OCI-LY1 (cell line): ENCODE measurements around the gene SYCN.
"Not testable (repeated sequence)": the region's sequence is repeated elsewhere in the genome, so short reads cannot be mapped to it uniquely, and the experiment has no call there.

Source experiments
- H2AFZ ChIP-seq: fragments of 200-600 bp; sonication (generic), shearing (Covaris generic); 2 replicates; pipeline ENCODE4 v1.6.0; 2014; ENCODE audit warnings: antibody characterized with exemption, mild to moderate bottlenecking, low read length
- H3F3A ChIP-seq: fragments of 200-600 bp; sonication (generic), shearing (Covaris generic); 2 replicates; pipeline ENCODE4 v1.6.0; 2014; ENCODE audit warnings: mild to moderate bottlenecking, antibody characterized with exemption, low read length, moderate library complexity; ENCODE audit not compliant: insufficient read depth
- H3K27ac ChIP-seq: fragments of 200-600 bp; sonication (generic); 2 replicates; pipeline ENCODE4 v1.5.1; 2014; ENCODE audit warnings: low read length, mixed run types, mild to moderate bottlenecking, low read depth; ENCODE audit not compliant: poor library complexity, severe bottlenecking
- H3K27me3 ChIP-seq: fragments of 200-600 bp; sonication (generic); 2 replicates; pipeline ENCODE4 v1.6.0; 2014; ENCODE audit warnings: antibody characterized with exemption, mild to moderate bottlenecking, low read length, moderate library complexity; ENCODE audit not compliant: insufficient read depth
- H3K36me3 ChIP-seq: fragments of 200-600 bp; sonication (generic); 2 replicates; pipeline ENCODE4 v1.6.1; 2014; ENCODE audit warnings: mild to moderate bottlenecking, antibody characterized with exemption, low read length, moderate library complexity, mixed read lengths; ENCODE audit not compliant: insufficient read depth
- H3K4me1 ChIP-seq: fragments of 200-600 bp; sonication (generic); 2 replicates; pipeline ENCODE4 v1.5.1; 2014; ENCODE audit warnings: mild to moderate bottlenecking, low read length, moderate library complexity; ENCODE audit not compliant: insufficient read depth, severe bottlenecking
- H3K4me2 ChIP-seq: fragments of 200-600 bp; sonication (generic), shearing (Covaris generic); 2 replicates; pipeline ENCODE4 v1.6.1; 2014; ENCODE audit warnings: low read length
- H3K4me3 ChIP-seq: fragments of 200-600 bp; sonication (generic); 2 replicates; pipeline ENCODE4 v1.5.1; 2014; ENCODE audit warnings: low read length, low read depth, mild to moderate bottlenecking, mixed read lengths; ENCODE audit not compliant: poor library complexity, severe bottlenecking
- H3K79me2 ChIP-seq: fragments of 200-600 bp; shearing (Covaris generic); 2 replicates; pipeline ENCODE4 v1.6.1; 2016; ENCODE audit warnings: mixed run types, low read length, mixed read lengths; ENCODE audit not compliant: insufficient read depth
- H3K9ac ChIP-seq: fragments of 200-600 bp; sonication (generic), shearing (Covaris generic); 2 replicates; pipeline ENCODE4 v1.6.1; 2014; ENCODE audit warnings: mild to moderate bottlenecking, low read length, mixed read lengths
- H3K9me2 ChIP-seq: fragments of 200-600 bp; sonication (generic), shearing (Covaris generic); 2 replicates; pipeline ENCODE4 v1.6.1; 2014; ENCODE audit warnings: low read depth, mild to moderate bottlenecking, low read length, mixed read lengths
- H3K9me3 ChIP-seq: fragments of 200-600 bp; shearing (Covaris generic); 2 replicates; pipeline ENCODE4 v1.6.1; 2014; ENCODE audit warnings: low read length, mixed read lengths
- H4K20me1 ChIP-seq: fragments of 200-600 bp; sonication (generic), shearing (Covaris generic); 2 replicates; pipeline ENCODE4 v1.6.0; 2016; ENCODE audit warnings: mild to moderate bottlenecking, low read length; ENCODE audit not compliant: insufficient read depth
- EZH2 ChIP-seq: fragments of 200-600 bp; sonication (generic), shearing (Covaris generic); IDR thresholded peaks from 2 replicates; pipeline ENCODE4 v1.8.0; 2017; ENCODE audit warnings: borderline replicate concordance, mixed run types, mild to moderate bottlenecking, antibody characterized with exemption, low read length, moderate library complexity, mixed read lengths
- TF ChIP-seq, protein P1 (sequence below): fragments of 200-600 bp; sonication (generic), shearing (Covaris generic); IDR thresholded peaks from 2 replicates; pipeline ENCODE4 v1.5.1; 2017; ENCODE audit warnings: mild to moderate bottlenecking, antibody characterized with exemption, low read length, moderate library complexity, mixed read lengths

Gene SYCN

DNA sequence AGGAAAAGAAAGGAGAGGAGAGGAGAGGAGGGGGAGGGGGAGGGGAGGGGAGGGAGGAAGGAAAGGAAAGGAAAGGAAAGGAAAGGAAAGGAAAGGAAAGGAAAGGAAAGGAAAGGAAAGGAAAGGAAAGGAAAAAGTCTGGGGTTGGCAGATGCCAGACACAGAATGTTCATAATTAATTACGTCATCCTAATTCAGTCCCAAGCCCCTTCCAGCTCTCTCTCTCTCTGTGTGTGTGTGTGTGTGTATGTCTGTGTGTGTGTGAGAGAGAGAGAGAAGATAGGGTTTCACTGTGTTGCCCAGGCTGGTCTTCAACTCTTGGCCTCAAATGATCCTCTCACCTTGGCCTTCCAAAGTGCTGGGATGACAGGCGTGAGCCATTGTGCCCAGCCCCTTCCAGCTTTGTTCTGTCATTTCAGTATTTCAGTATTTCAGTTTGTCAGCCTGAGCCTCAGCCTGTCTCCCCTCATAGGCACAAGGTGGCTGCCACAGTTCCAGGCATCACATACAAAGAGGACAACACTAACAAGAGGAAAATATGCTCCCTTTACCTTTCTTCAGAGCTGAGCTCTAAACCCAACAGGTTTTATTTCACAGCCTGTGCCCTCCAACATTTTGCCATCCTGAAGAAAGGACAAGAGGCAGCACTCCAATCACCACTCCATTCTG, 26.2 kb upstream of the SYCN start:
- Histone ChIP-seq H2AFZ (no peak overlapping the region), H3K36me3 (no peaks in the 10 kb centered on the region), H3K79me2 (no peaks in the 10 kb centered on the region), H3K27ac (no peak overlapping the region), H3K9me2 (no peaks in the 10 kb centered on the region), H4K20me1 (no peaks in the 10 kb centered on the region), H3K9me3 (no peaks in the 10 kb centered on the region), H3F3A (no peaks in the 10 kb centered on the region), H3K4me2 (no peak overlapping the region), H3K27me3 (no peaks in the 10 kb centered on the region), H3K4me1 (no peaks in the 10 kb centered on the region), H3K4me3 (no peak overlapping the region), H3K9ac (no peak overlapping the region)
- TF ChIP-seq, protein P1, sequence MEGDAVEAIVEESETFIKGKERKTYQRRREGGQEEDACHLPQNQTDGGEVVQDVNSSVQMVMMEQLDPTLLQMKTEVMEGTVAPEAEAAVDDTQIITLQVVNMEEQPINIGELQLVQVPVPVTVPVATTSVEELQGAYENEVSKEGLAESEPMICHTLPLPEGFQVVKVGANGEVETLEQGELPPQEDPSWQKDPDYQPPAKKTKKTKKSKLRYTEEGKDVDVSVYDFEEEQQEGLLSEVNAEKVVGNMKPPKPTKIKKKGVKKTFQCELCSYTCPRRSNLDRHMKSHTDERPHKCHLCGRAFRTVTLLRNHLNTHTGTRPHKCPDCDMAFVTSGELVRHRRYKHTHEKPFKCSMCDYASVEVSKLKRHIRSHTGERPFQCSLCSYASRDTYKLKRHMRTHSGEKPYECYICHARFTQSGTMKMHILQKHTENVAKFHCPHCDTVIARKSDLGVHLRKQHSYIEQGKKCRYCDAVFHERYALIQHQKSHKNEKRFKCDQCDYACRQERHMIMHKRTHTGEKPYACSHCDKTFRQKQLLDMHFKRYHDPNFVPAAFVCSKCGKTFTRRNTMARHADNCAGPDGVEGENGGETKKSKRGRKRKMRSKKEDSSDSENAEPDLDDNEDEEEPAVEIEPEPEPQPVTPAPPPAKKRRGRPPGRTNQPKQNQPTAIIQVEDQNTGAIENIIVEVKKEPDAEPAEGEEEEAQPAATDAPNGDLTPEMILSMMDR: no peak
- TF ChIP-seq EZH2: no peak

DNA sequence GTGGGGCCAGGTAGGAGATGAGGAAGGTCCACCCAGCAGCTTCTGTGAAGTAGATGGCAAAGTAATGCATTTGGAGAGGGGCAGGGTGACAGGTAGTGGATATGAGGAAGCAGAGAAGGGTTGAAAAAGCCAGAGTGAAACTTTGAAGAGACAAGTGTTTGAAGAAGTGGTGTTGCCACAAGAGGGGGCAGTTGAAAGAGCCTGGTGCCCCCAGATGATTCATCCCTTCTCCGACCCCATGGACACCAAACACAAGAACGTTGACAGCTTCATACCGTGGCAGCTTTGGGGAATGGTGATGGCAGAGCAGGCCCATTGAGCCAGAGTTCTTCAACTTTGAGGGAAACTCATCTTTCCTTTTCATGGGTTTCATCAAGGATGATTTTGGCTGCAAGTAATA, 20.8 kb upstream of the SYCN start:
- H3K4me3 ChIP-seq: no peak overlapping the region
- no peaks in the 10 kb centered on the region for H4K20me1 ChIP-seq
- no peaks in the 10 kb centered on the region for H3K9me3 ChIP-seq
- H3F3A ChIP-seq: no peaks in the 10 kb centered on the region
- H2AFZ ChIP-seq: no peak overlapping the region
- no peak overlapping the region for H3K27ac ChIP-seq
- H3K9me2 ChIP-seq: no peaks in the 10 kb centered on the region
- H3K4me2 ChIP-seq: no peak overlapping the region
- TF ChIP-seq EZH2: no peak
- TF ChIP-seq, protein P1: no peak; the same call in 1 of the 2 replicates
- H3K27me3 ChIP-seq: no peaks in the 10 kb centered on the region
- no peaks in the 10 kb centered on the region for H3K79me2 ChIP-seq
- H3K4me1 ChIP-seq: no peaks in the 10 kb centered on the region
- no peak overlapping the region for H3K9ac ChIP-seq
- no peaks in the 10 kb centered on the region for H3K36me3 ChIP-seq

DNA sequence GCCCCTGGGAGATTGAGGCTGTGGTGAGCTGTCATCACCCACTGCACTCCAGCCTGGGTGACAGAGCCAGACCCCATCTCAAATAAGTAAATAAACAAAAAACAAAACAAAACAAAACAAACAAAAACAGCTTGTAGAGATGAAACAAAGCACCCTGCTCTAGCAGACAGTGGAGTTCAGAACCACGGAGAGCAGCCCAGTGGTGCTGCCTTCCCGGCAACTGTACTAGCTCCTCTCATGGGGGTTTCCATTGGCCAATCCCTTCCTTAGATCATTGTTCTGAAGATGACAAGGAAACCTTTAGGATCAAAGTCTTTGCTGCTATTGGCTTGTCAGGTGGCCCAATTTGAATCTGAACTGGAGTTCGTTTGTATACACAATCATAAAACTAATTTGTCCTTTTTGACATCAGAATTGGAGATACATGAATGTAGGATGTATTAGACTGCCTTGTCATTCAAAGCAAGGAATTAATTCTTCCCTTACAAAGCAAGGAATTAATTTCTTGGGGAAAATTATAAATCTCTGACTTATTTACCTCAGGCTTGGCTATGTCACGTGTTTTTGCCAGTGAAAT, 19.7 kb upstream of the SYCN start:
- H3K27ac ChIP-seq: no peak overlapping the region
- H3K9ac ChIP-seq: no peak overlapping the region
- no peaks in the 10 kb centered on the region for H3K27me3 ChIP-seq
- H3K4me3 ChIP-seq: no peak overlapping the region
- H3K4me2 ChIP-seq: no peak overlapping the region
- H4K20me1 ChIP-seq: no peaks in the 10 kb centered on the region
- TF ChIP-seq, protein P1: no peak
- TF ChIP-seq EZH2: no peak
- no peaks in the 10 kb centered on the region for H3K9me3 ChIP-seq
- no peaks in the 10 kb centered on the region for H3K9me2 ChIP-seq
- no peaks in the 10 kb centered on the region for H3K36me3 ChIP-seq
- H3F3A ChIP-seq: no peaks in the 10 kb centered on the region
- no peak overlapping the region for H2AFZ ChIP-seq
- H3K79me2 ChIP-seq: no peaks in the 10 kb centered on the region
- no peaks in the 10 kb centered on the region for H3K4me1 ChIP-seq

DNA sequence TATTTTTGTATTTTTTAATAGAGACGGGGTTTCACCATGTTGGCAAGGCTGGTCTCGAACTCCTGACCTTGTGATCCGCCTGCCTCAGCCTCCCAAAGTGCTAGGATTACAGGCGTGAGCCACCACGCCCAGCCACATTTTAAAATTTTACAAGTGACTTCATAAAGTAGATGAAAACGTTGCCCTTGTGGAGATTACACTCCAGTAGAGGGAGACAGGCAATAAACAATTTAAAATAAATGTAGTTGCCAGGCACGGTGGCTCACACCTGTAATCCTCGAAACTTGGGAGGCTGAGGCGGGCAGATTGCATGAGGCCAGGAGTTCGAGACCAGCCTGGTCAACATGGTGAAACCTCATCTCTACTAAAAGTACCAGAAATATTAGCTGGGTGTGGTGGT, 15.0 kb upstream of the SYCN start:
- not testable (repeated sequence) for H3K27me3 ChIP-seq, H3K79me2 ChIP-seq, H3K9me3 ChIP-seq, H3K4me3 ChIP-seq, H4K20me1 ChIP-seq, H3F3A ChIP-seq, H3K4me2 ChIP-seq, H3K27ac ChIP-seq, H3K4me1 ChIP-seq, H3K36me3 ChIP-seq, H3K9ac ChIP-seq, H3K9me2 ChIP-seq, H2AFZ ChIP-seq
